Esophagus muscularis mucosa (tissue), 4 donors: ENCODE measurements around the gene TBC1D5. TPM values are rescaled to one million over a fixed set of nuclear protein-coding genes. Genes with fewer than 3 reads are reported as not detected.

Experiments used
- DNase-seq: peaks from one replicate; pipeline ENCODE4 v3.0.0-alpha.2; 2017; ENCODE audit errors: extremely low spot score
- H3K27ac ChIP-seq, 4 donors: fragments of 200-600 bp; sonication (generic); replicated peaks in 1 of 4; 1 replicate in 3 of 4; 2 replicates in 1 of 4; pipeline ENCODE4 v1.5.1; 2016 to 2019; ENCODE audit warnings: mild to moderate bottlenecking in 1 of 4
- H3K27me3 ChIP-seq, 4 donors: fragments of 200-600 bp; sonication (generic); one replicate each; pipeline versions ENCODE4 v1.5.1 to v1.6.0; 2016 to 2019
- H3K36me3 ChIP-seq, 4 donors: fragments of 200-600 bp; sonication (generic); one replicate each; pipeline ENCODE4 v1.5.1; 2016 to 2019
- H3K4me1 ChIP-seq, 4 donors: fragments of 200-600 bp; sonication (generic); one replicate each; pipeline ENCODE4 v1.5.1; 2016 to 2019
- H3K4me3 ChIP-seq, 4 donors: fragments of 200-600 bp; sonication (generic); 1 replicate in 2 of 4; 2 replicates in 2 of 4; pipeline ENCODE4 v1.5.1; 2016 to 2019; ENCODE audit warnings: mild to moderate bottlenecking in 4 of 4, moderate library complexity in 1 of 4
- H3K9me3 ChIP-seq, 4 donors: fragments of 200-600 bp; sonication (generic); 1 replicate in 3 of 4; 2 replicates in 1 of 4; pipeline ENCODE4 v1.5.1; 2016 to 2019
- CTCF ChIP-seq, 3 experiments: fragments of 200-600 bp in 2 of 3; fragments of 450-650 bp in 1 of 3; sonication (generic) in 2 of 3; IDR thresholded peaks; one replicate each; pipeline ENCODE4 v1.5.1; 2017 to 2019; ENCODE audit warnings: antibody characterized with exemption in 3 of 3, mild to moderate bottlenecking in 2 of 3, moderate library complexity in 1 of 3
- EP300 ChIP-seq: sonication (generic); formaldehyde crosslinking; IDR thresholded peaks from one replicate; pipeline ENCODE4 v1.6.1; 2017; ENCODE audit warnings: antibody characterized with exemption
- POLR2A ChIP-seq: fragments of 450-650 bp; IDR thresholded peaks from one replicate; pipeline ENCODE4 v1.6.1; 2017; ENCODE audit warnings: antibody characterized with exemption, moderate library complexity, mild to moderate bottlenecking, low read depth
- POLR2AphosphoS5 ChIP-seq, 2 donors: sonication (generic); formaldehyde crosslinking; IDR thresholded peaks; one replicate each; pipeline ENCODE4 v1.6.1; 2017; ENCODE audit warnings: antibody characterized with exemption in 2 of 2
- WGBS: methylation state at CpG from one replicate; pipeline ENCODE4 v1.1.5; 2018; 5-methylcytosine and 5-hydroxymethylcytosine counted together
- intact Hi-C: fragments of 100-400 bp; cut with DNase I; formaldehyde crosslinking; loops from one replicate; pipeline ENCODE4 v1.15.1; 2023
- total RNA-seq, 4 donors: library from RNA; depleted of rRNA; stranded (reverse); fragments of >200 nt; gene quantifications; one replicate each; pipeline versions ENCODE4 v1.1.0 to v1.2.1, GENCODE V29; 2016

TBC1D5 gene
- total RNA-seq, 4 donors from 2014 or later, result 54.0 to 83.1 (median 63.6) TPM

- no peak overlapping the region for H3K27ac ChIP-seq
- no peaks in the 10 kb centered on the region for H3K9me3 ChIP-seq
- peaks cover 0 to 25% (median 0%) of the 10 kb centered on the region in 4 donors for H3K36me3 ChIP-seq
- peaks cover 8 to 18% (median 16%) of the 10 kb centered on the region in 4 donors for H3K4me1 ChIP-seq
- TF ChIP-seq POLR2A (no peak), EP300 (no peak), POLR2AphosphoS5 (IDR thresholded peaks at IDR 0.05) (no peak), CTCF (IDR thresholded peaks at IDR 0.05) (no peak)
- DNase-seq, result no peak
- H3K27me3 ChIP-seq, result no peaks in the 10 kb centered on the region
- intact Hi-C loops, result no loop called here
- H3K4me3 ChIP-seq, result no peak overlapping the region
These were observed 558.4 kb downstream of the TBC1D5 start for GRCh38 chr3:17183951-17184550.

GRCh38 chr3:17182166-17182565 lies 560.3 kb downstream of the TBC1D5 start:
- WGBS, result 82% methylated on average over 5 of the region's 5 CpGs
- H3K4me3 ChIP-seq, result no peak overlapping the region
- no peak for DNase-seq

GRCh38 chr3:17181413-17181907 lies 561.0 kb downstream of the TBC1D5 start:
- Histone ChIP-seq H3K36me3 (peaks cover 0 to 25% (median 0%) of the 10 kb centered on the region in 4 donors), H3K27ac (no peak overlapping the region), H3K27me3 (no peaks in the 10 kb centered on the region), H3K4me3 (no peak overlapping the region), H3K4me1 (peaks cover 4 to 9% (median 8%) of the 10 kb centered on the region in 4 donors), H3K9me3 (no peaks in the 10 kb centered on the region)
- DNase-seq, result no peak
- WGBS, result 97% methylated on average over 2 of the region's 2 CpGs
- TF ChIP-seq POLR2AphosphoS5 (IDR thresholded peaks at IDR 0.05) (no peak), EP300 (no peak), POLR2A (no peak), CTCF (IDR thresholded peaks at IDR 0.05) (no peak)
- intact Hi-C loops, result no loop called here

More at GRCh38 chr3:17182166-17182565, 560.3 kb downstream of the TBC1D5 start:
- intact Hi-C loops, result no loop called here
- Histone ChIP-seq H3K27ac (no peak overlapping the region), H3K4me1 (peaks cover 4 to 8% (median 5%) of the 10 kb centered on the region in 4 donors), H3K27me3 (no peaks in the 10 kb centered on the region), H3K9me3 (no peaks in the 10 kb centered on the region), H3K36me3 (peaks cover 0 to 25% (median 0%) of the 10 kb centered on the region in 4 donors)
- no peak for TF ChIP-seq CTCF (IDR thresholded peaks at IDR 0.05)

- H3K36me3 ChIP-seq, result peaks cover 0 to 19% (median 0%) of the 10 kb centered on the region in 4 donors
- H3K4me1 ChIP-seq, result peaks cover 22 to 26% (median 23%) of the 10 kb centered on the region in 4 donors
- H3K4me3 ChIP-seq, result no peak overlapping the region
- no peak for DNase-seq
- no peaks in the 10 kb centered on the region for H3K9me3 ChIP-seq
- intact Hi-C loops, result no loop called here
- WGBS, result 66% methylated on average over 7 of the region's 7 CpGs
- no peak for TF ChIP-seq CTCF (IDR thresholded peaks at IDR 0.05)
- TF ChIP-seq POLR2A, result no peak
- TF ChIP-seq EP300, result no peak
- no peak for TF ChIP-seq POLR2AphosphoS5 (IDR thresholded peaks at IDR 0.05)
- H3K27ac ChIP-seq, result no peak overlapping the region
- no peaks in the 10 kb centered on the region for H3K27me3 ChIP-seq
These were observed 562.8 kb downstream of the TBC1D5 start for GRCh38 chr3:17179381-17180205.
